Sigmoid colon (tissue), 4 donors: ENCODE results near the gene CMTM2.

Source experiments
- CTCF ChIP-seq, 4 experiments: fragments of 450-650 bp in 3 of 4; fragments of 200-600 bp in 1 of 4; IDR thresholded peaks; one replicate each; pipeline ENCODE4 v1.5.1; 2016 to 2019; ENCODE audit warnings: antibody characterized with exemption in 4 of 4, mild to moderate bottlenecking in 3 of 4, moderate library complexity in 2 of 4
- POLR2A ChIP-seq, 2 donors: fragments of 450-650 bp; IDR thresholded peaks; one replicate each; pipeline ENCODE4 v1.6.1; 2016; ENCODE audit warnings: antibody characterized with exemption in 2 of 2, mild to moderate bottlenecking in 2 of 2, moderate library complexity in 2 of 2
- POLR2AphosphoS5 ChIP-seq, 4 donors: sonication (generic); formaldehyde crosslinking; IDR thresholded peaks; one replicate each; pipeline ENCODE4 v1.6.1; 2017; ENCODE audit warnings: antibody characterized with exemption in 4 of 4

GRCh38 chr16:66612422-66612821 is 33.2 kb downstream of the CMTM2 start:
- TF ChIP-seq CTCF (IDR thresholded peaks at IDR 0.05) (no peak), POLR2AphosphoS5 (IDR thresholded peaks at IDR 0.05) (no peak), POLR2A (IDR thresholded peaks at IDR 0.05) (no peak)
